Mucosa of rectum (tissue), 2 donors: ENCODE measurements around the gene PCLAF.
"Not testable (repeated sequence)": the region's sequence is repeated elsewhere in the genome, so short reads cannot be mapped to it uniquely, and the experiment has no call there.

Experiments
- H3K27ac ChIP-seq, 2 donors: one replicate each; pipeline ENCODE4 v1.7.0; 2013; ENCODE audit warnings: inconsistent platforms in 2 of 2, low read depth in 2 of 2, low read length in 2 of 2
- H3K27me3 ChIP-seq, 2 donors: one replicate each; pipeline ENCODE4 v1.7.0; 2013; ENCODE audit warnings: low read length in 2 of 2; ENCODE audit not compliant: control insufficient read depth in 2 of 2, insufficient read depth in 2 of 2
- H3K36me3 ChIP-seq, 2 donors: one replicate each; pipeline ENCODE4 v1.7.0; 2013; ENCODE audit warnings: low read length in 2 of 2; ENCODE audit not compliant: control insufficient read depth in 2 of 2, insufficient read depth in 2 of 2
- H3K4me1 ChIP-seq, 2 donors: one replicate each; pipeline ENCODE4 v1.7.0; 2013; ENCODE audit warnings: low read length in 2 of 2, mild to moderate bottlenecking in 1 of 2; ENCODE audit not compliant: control insufficient read depth in 2 of 2, insufficient read depth in 2 of 2
- H3K4me3 ChIP-seq, 2 donors: one replicate each; pipeline ENCODE4 v1.7.0; 2013; ENCODE audit warnings: low read length in 2 of 2
- H3K9ac ChIP-seq, 2 donors: one replicate each; pipeline ENCODE4 v1.7.0; 2013; ENCODE audit warnings: low read length in 2 of 2, low read depth in 1 of 2, mild to moderate bottlenecking in 1 of 2
- H3K9me3 ChIP-seq, 2 donors: one replicate each; pipeline ENCODE4 v1.7.0; 2013; ENCODE audit warnings: low read length in 2 of 2; ENCODE audit not compliant: control insufficient read depth in 2 of 2
- donor health status: healthy.
- donor health status: Normal muscosa, but diverticular disease.

Gene PCLAF

GRCh38 chr15:64326458-64326857 lies 54.8 kb downstream of the PCLAF start:
- H3K27ac ChIP-seq, H3K27me3 ChIP-seq, H3K4me1 ChIP-seq, H3K9me3 ChIP-seq, H3K9ac ChIP-seq, H3K36me3 ChIP-seq: not testable (repeated sequence)
- H3K4me3 ChIP-seq: peak overlapping the region; percentile 30 to 31

- Histone ChIP-seq H3K9me3 (no peaks in the 10 kb centered on the region), H3K27ac (no peak overlapping the region), H3K4me1 (no peaks in the 10 kb centered on the region), H3K9ac (no peak overlapping the region), H3K4me3 (no peak overlapping the region), H3K36me3 (no peaks in the 10 kb centered on the region), H3K27me3 (no peaks in the 10 kb centered on the region)
Observed at GRCh38 chr15:64324165-64324877, 56.9 kb downstream of the PCLAF start.

- Histone ChIP-seq H3K27me3 (no peaks in the 10 kb centered on the region), H3K36me3 (no peaks in the 10 kb centered on the region), H3K4me1 (no peaks in the 10 kb centered on the region), H3K4me3 (no peak overlapping the region), H3K9me3 (no peaks in the 10 kb centered on the region), H3K27ac (no peak overlapping the region), H3K9ac (no peak overlapping the region)
Observed at GRCh38 chr15:64315216-64315615, 66.0 kb downstream of the PCLAF start.

DNA sequence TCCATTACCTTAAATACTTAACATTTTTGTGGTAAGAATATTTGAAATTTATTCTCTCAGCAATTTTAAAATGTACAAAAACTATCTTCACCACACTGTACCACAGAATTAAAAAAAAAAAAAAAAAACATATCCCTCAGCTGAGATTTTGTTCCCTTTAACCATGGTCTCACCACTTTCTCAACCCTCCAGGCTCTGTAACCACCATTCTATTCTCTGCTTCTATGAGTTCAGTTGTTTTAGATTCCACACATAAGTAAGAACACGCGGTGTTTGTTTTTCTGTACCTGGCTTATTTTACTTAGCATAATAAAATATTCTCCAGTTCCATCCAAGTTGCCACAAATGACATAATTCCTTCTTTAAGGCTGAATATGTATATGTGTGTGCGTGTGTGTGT lies 66.8 kb downstream of the PCLAF start:
- H3K27me3 ChIP-seq: no peaks in the 10 kb centered on the region
- no peaks in the 10 kb centered on the region for H3K9me3 ChIP-seq
- H3K4me3 ChIP-seq: no peak overlapping the region
- H3K4me1 ChIP-seq: no peaks in the 10 kb centered on the region
- H3K36me3 ChIP-seq: no peaks in the 10 kb centered on the region
- H3K9ac ChIP-seq: no peak overlapping the region
- H3K27ac ChIP-seq: no peak overlapping the region
